IPS-18c (cell line): ENCODE measurements around the gene SEC22C.

Experiments
- H3K4me3 ChIP-seq: 2 replicates; pipeline ENCODE4 v1.7.0; 2013; ENCODE audit warnings: low read depth, mild to moderate bottlenecking, low read length, moderate library complexity; ENCODE audit not compliant: insufficient read depth
- H3K9me3 ChIP-seq: one replicate; pipeline ENCODE4 v1.6.1; 2013; ENCODE audit warnings: mild to moderate bottlenecking, low read length, moderate library complexity; ENCODE audit not compliant: control insufficient read depth, insufficient read depth

SEC22C gene

GRCh38 chr3:42526616-42527367, 55.0 kb downstream of the SEC22C start:
- H3K4me3 ChIP-seq: no peak overlapping the region
- H3K9me3 ChIP-seq: no peaks in the 10 kb centered on the region

DNA sequence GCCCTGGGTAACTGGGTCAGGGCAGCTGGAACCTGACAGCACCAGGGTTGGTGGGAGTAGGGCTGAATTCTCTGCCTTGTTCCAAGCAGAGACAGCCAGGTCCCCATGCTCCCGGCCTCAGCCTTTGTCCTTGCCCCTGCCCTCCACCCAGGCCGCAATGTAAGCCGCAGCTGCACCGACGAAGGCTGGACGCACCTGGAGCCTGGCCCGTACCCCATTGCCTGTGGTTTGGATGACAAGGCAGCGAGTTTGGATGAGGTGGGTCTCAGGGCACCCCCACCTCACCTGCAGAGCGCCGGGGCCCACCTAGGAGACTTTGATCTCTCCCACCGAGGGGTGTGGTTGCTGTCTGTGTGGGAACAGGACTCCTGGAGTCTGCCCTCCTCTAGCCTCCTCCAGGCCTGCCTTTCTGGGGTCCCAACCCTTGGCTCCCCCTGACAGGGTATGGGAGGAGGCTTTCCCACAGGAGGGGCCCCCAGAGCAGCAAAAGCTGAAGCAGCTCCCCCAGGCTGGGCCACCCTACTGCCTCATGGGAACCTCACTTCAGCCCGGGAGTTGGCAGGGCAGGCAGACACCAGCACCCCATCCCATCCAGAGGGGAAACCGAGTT, 55.9 kb downstream of the SEC22C start:
- no peaks in the 10 kb centered on the region for H3K9me3 ChIP-seq
- no peak overlapping the region for H3K4me3 ChIP-seq

DNA sequence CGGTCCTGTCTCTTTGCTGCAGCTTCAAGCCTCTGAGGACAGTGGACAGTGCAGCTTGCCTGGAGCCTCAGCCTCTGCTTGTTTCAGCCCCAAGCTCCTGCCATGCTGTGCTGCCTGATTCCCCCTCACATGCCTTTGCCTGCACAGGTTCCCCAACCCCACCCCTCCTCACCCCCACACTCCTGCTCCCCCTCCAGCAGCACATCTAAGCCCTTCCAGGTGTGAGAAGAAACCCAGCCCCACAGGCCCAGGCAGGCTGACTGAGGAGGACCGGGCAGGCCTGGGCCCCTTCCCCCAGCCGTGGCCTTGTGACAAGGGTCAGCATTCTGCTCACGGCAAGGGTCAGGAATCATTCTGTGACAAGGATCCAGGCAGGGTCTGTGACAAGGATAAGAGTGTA, 56.6 kb downstream of the SEC22C start:
- Histone ChIP-seq H3K9me3 (no peaks in the 10 kb centered on the region), H3K4me3 (no peak overlapping the region)

DNA sequence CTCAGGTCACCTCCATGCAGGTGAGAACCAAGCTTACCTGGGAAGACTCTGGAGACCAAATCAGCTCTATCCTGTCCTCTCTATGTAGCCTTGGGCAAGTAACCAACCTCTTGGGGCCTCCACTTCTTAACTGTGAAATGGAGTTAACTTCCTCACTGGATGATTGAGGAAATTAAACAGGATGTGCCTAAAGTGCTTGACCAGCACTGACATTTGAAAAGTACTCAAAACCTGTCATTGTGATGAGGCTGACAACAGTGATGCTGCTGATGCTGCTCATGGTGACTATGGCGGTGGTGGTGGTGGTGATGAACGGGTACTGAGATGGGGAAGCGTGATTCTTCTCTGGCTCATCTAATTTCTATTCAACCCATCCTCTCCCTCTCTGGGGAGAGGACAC, 57.0 kb downstream of the SEC22C start:
- Histone ChIP-seq H3K4me3 (no peak overlapping the region), H3K9me3 (no peaks in the 10 kb centered on the region)

DNA sequence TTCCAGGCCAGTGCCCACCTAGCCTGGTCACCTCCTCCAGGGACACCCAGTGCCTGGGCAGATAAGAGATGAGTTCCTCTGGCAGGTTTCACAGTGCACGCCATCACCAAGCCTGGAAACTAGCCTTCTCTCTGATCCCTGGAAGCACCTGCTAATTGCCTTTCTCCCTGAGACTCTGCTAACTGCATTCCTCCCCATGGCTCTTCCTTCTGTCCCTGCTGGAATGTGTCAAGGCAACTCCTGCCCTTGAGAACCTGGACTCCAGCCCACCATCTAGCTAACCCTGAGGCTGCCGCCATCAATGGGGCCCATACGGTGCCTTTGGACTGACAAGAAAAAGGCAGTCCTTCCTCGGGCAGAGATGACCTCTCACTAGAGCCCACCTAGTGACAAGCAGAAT, 60.9 kb downstream of the SEC22C start:
- no peaks in the 10 kb centered on the region for H3K9me3 ChIP-seq

GRCh38 chr3:42520336-42520735, 61.4 kb downstream of the SEC22C start:
- H3K4me3 ChIP-seq: no peak overlapping the region
- H3K9me3 ChIP-seq: no peaks in the 10 kb centered on the region

More for the DNA sequence above, 60.9 kb downstream of the SEC22C start:
- H3K4me3 ChIP-seq: no peak overlapping the region

DNA sequence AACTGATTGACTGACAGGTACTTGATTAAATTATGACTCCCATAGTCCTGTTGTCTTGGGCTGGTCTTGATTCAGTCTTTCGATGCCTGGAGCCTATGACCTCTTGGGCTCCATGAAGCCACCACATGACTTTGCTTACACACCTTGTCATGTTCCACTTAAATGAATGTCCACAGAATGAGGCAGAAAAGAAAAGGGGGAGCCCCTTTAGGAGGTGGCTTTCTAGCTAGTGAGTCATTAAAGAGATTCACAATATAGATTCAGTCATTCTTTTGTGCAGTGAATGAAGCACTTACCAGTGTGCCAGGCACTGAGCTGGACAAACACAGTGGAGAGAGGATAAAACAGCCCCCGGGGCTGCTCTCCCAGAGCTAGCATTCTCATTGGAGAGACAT, 62.2 kb downstream of the SEC22C start:
- Histone ChIP-seq H3K4me3 (no peak overlapping the region), H3K9me3 (no peaks in the 10 kb centered on the region)

DNA sequence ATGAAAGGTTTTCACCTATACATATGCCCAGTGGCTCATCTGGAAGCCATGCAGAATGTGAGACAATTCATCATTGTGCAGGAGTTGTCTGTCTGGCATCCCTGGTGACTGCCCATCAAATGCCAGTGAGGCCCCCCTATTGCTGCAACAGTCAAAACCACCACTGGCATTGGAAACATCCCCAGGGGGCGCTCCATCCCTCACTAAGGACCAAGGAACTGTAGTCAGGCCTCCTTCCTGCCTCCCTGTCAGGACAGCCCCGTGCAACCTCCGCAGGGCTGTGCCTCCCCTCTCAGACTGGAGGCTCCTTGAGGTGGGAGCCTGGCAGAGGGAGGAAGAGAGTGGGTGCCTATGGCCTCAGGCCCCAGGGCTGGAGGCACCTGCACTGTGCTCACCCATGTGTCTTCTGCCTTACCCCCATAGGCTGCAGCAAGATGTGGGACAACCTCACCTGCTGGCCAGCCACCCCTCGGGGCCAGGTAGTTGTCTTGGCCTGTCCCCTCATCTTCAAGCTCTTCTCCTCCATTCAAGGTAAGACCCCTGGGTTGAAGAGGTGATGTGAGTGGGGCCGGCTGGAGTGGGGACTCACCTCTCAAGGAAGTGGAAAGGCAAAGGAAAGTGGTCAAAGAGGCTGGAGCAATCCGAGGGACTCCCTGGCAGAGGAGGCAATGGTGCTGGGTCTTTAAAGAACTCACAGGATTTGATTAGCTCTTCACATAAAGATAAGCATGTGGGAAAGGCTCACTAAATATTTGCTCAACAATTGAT, 62.8 kb downstream of the SEC22C start:
- Histone ChIP-seq H3K9me3 (no peaks in the 10 kb centered on the region), H3K4me3 (no peak overlapping the region)

GRCh38 chr3:42517117-42517516, 64.7 kb downstream of the SEC22C start:
- Histone ChIP-seq H3K4me3 (no peak overlapping the region), H3K9me3 (no peaks in the 10 kb centered on the region)

- no peak overlapping the region for H3K4me3 ChIP-seq
- no peaks in the 10 kb centered on the region for H3K9me3 ChIP-seq
Observed at GRCh38 chr3:42516443-42516842, 65.3 kb downstream of the SEC22C start.

GRCh38 chr3:42515976-42516375, 65.8 kb downstream of the SEC22C start:
- Histone ChIP-seq H3K4me3 (no peak overlapping the region), H3K9me3 (no peaks in the 10 kb centered on the region)

- Histone ChIP-seq H3K4me3 (no peak overlapping the region), H3K9me3 (no peaks in the 10 kb centered on the region)
Observed at GRCh38 chr3:42515391-42515916, 66.3 kb downstream of the SEC22C start.

GRCh38 chr3:42514876-42515275, 66.9 kb downstream of the SEC22C start:
- Histone ChIP-seq H3K9me3 (no peaks in the 10 kb centered on the region), H3K4me3 (no peak overlapping the region)

DNA sequence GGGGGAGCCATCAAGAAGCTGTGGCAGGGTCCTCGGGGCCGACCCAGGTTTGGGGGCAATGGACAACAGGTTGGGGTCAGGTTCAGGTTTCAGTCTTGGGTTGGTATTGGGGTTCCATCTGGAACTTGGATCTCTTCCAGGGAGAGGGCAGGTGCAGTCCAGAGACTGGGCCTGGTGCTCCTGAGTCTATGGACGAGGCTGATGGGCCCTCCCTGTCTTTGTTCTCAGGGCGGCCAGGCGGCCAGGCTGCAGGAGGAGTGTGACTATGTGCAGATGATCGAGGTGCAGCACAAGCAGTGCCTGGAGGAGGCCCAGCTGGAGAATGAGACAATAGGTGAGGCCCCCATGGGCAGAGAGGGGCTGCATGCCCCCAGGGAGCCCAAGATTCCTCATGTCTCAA, 68.2 kb downstream of the SEC22C start:
- Histone ChIP-seq H3K4me3 (no peak overlapping the region), H3K9me3 (no peaks in the 10 kb centered on the region)

GRCh38 chr3:42513121-42513520, 68.6 kb downstream of the SEC22C start:
- no peak overlapping the region for H3K4me3 ChIP-seq
- H3K9me3 ChIP-seq: no peaks in the 10 kb centered on the region

DNA sequence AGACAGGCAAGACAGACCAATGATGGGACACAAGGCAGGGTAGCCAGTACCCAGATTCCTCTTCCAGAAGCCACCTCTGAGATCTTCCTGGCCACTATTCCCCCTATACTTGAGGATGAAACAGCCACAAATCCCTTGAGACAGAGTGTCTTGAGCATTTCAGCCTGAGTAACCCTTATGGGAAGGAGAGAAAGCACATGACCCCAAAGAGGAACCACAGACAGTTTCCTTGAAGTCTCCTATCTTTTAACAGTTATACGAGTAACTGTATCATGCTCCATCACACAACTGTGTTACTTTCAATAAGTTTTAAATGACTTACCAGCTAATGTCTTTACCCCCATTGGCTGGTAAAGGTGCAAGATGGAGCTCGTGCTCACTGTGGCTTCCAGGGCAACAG, 70.0 kb downstream of the SEC22C start:
- H3K4me3 ChIP-seq: no peak overlapping the region
- H3K9me3 ChIP-seq: no peaks in the 10 kb centered on the region

DNA sequence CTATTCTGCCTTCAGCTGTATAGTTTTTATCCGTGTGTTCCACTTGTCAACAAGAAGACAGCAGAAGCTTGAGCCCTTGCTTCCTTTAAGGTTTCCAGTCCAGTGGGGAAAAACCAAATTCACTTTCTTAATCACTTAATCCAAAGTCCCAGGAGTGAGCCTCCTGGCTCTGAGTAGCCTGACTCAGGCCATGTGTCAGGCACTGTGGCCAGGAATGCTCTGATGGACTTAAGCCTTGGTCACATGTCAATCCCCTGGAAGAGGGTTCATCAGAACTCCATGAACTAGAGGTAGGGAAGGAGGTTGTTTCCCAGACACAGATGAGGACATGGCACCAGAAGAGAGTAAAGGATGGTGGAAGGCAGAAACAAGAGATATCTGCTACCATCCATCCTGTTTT, 70.6 kb downstream of the SEC22C start:
- H3K4me3 ChIP-seq: no peak overlapping the region

DNA sequence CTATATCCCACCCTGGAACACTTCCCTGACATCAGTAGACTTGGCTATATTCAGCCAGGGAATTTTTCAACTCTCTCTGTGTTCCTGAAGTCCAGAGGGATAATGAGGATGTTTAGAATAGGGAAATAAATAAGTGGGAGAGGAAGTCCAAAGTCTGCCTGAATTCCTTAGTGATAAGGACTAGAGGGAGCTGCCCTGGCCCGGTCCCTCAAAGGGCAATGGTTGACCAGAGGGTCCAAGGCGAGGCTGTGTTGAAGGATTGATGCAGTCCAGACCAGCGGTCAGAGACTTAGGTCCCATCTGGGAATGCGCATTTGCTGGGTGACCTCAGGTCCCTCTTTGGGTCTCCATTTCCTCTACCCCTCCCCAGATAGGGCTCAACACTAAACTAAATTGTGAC, 71.4 kb downstream of the SEC22C start:
- Histone ChIP-seq H3K9me3 (no peaks in the 10 kb centered on the region), H3K4me3 (no peak overlapping the region)

More for the DNA sequence above, 70.6 kb downstream of the SEC22C start:
- no peaks in the 10 kb centered on the region for H3K9me3 ChIP-seq
